Chondrocyte (in vitro differentiated cells): ENCODE results near the gene SDHB. TPM values are rescaled to one million over a fixed set of nuclear protein-coding genes. Genes with fewer than 3 reads are reported as not detected.

Experiments used
- DNase-seq: peaks from one replicate; pipeline ENCODE4 v3.0.0; 2021; ENCODE audit warnings: mixed read lengths, low spot score
- H3K27ac Mint-ChIP-seq: one replicate; pipeline ENCODE4 v1.8.0; 2021; ENCODE audit warnings: mild to moderate bottlenecking, moderate library complexity, mixed read lengths; ENCODE audit not compliant: unreplicated experiment
- H3K27me3 Mint-ChIP-seq: 2 replicates; pipeline ENCODE4 v1.8.0; 2021; ENCODE audit warnings: low read depth, mixed read lengths
- H3K36me3 Mint-ChIP-seq: 2 replicates; pipeline ENCODE4 v1.8.0; 2021; ENCODE audit warnings: low read depth, mixed read lengths
- H3K4me1 Mint-ChIP-seq: 2 replicates; pipeline ENCODE4 v1.8.0; 2021; ENCODE audit warnings: low read depth, mild to moderate bottlenecking, mixed read lengths
- H3K4me3 Mint-ChIP-seq: one replicate; pipeline ENCODE4 v1.8.0; 2021; ENCODE audit warnings: mild to moderate bottlenecking, moderate library complexity, mixed read lengths; ENCODE audit not compliant: unreplicated experiment
- H3K9me3 Mint-ChIP-seq: 2 replicates; pipeline ENCODE4 v1.8.0; 2021; ENCODE audit warnings: low read depth, mixed read lengths
- CTCF ChIP-seq: fragments of 200-600 bp; sonication (generic); IDR thresholded peaks from 2 replicates; pipeline ENCODE4 v1.5.0; 2021; ENCODE audit warnings: antibody characterized with exemption, mild to moderate bottlenecking, moderate library complexity
- total RNA-seq: library from RNA; stranded (reverse); gene quantifications from 3 replicates; pipeline ENCODE4 v1.2.1, GENCODE V29; 2021

The SDHB gene
- total RNA-seq, 1 donor from 2014 or later: 54.7 TPM

- H3K36me3 Mint-ChIP-seq: peaks cover 4% of the 10 kb centered on the region
- H3K9me3 Mint-ChIP-seq: no peaks in the 10 kb centered on the region
- H3K4me1 Mint-ChIP-seq: peaks cover 62% of the 10 kb centered on the region
- no peaks in the 10 kb centered on the region for H3K27me3 Mint-ChIP-seq
- TF ChIP-seq CTCF: no peak
- peak within 1 kb of the TSS; percentile 98 for H3K27ac Mint-ChIP-seq
- no peak for DNase-seq
- peak within 1 kb of the TSS; percentile 81 for H3K4me3 Mint-ChIP-seq
Measured at GRCh38 chr1:16980473-16981268, 73.2 kb downstream of the SDHB start, which contains the start of gene MFAP2. MFAP2 (minus strand) TSS chr1:16980620; CDS start chr1:16978273, 2,347 bp downstream.

- Mint-ChIP-seq H3K27me3 (no peaks in the 10 kb centered on the region), H3K27ac (peak overlapping the region; percentile 90), H3K4me3 (peak overlapping the region; percentile 81), H3K4me1 (peaks cover 64% of the 10 kb centered on the region), H3K9me3 (no peaks in the 10 kb centered on the region), H3K36me3 (peaks cover 6% of the 10 kb centered on the region)
- TF ChIP-seq CTCF: no peak
- DNase-seq: no peak
Measured at GRCh38 chr1:16979475-16980327, 74.1 kb downstream of the SDHB start.

- H3K9me3 Mint-ChIP-seq: no peaks in the 10 kb centered on the region
- H3K4me3 Mint-ChIP-seq: peak overlapping the region; percentile 81
- H3K27ac Mint-ChIP-seq: peak overlapping the region; percentile 90
- no peak for DNase-seq
- TF ChIP-seq CTCF: no peak
- no peaks in the 10 kb centered on the region for H3K27me3 Mint-ChIP-seq
- peaks cover 59% of the 10 kb centered on the region for H3K4me1 Mint-ChIP-seq
- H3K36me3 Mint-ChIP-seq: peaks cover 6% of the 10 kb centered on the region
Measured at GRCh38 chr1:16978567-16979474, 75.0 kb downstream of the SDHB start.

- no peak for DNase-seq
- no peak for TF ChIP-seq CTCF
- Mint-ChIP-seq H3K9me3 (no peaks in the 10 kb centered on the region), H3K36me3 (peaks cover 6% of the 10 kb centered on the region), H3K4me3 (peak overlapping the region; percentile 81), H3K27ac (peak overlapping the region; percentile 90), H3K27me3 (no peaks in the 10 kb centered on the region), H3K4me1 (peaks cover 55% of the 10 kb centered on the region)
Measured at GRCh38 chr1:16978139-16978538, 75.7 kb downstream of the SDHB start.
